ENCODE data around the gene TEK.

Gene TEK

GRCh38 chr9:27258662-27259061, 149.6 kb downstream of the TEK start:
- Histone ChIP-seq H3K4me1 (ENCODE audit: control insufficient read depth in 1 of 2, insufficient read depth in 1 of 2, low read depth in 1 of 2, low read length in 1 of 2) (no peaks in the 10 kb centered on the region), H3K9me3 (no peaks in the 10 kb centered on the region), H3K4me3 (ENCODE audit: low read depth in 1 of 2, low read length in 1 of 2) (no peak overlapping the region), H3K27ac (no peak overlapping the region), H3K36me3 (no peaks in the 10 kb centered on the region), H3K27me3 (no peaks in the 10 kb centered on the region)
- no peak for TF ChIP-seq CTCF (IDR thresholded peaks at IDR 0.05)

- no peak for TF ChIP-seq CTCF (IDR thresholded peaks at IDR 0.05)
- Histone ChIP-seq H3K4me1 (ENCODE audit: control insufficient read depth in 1 of 2, insufficient read depth in 1 of 2, low read depth in 1 of 2, low read length in 1 of 2) (no peaks in the 10 kb centered on the region), H3K27ac (no peak overlapping the region), H3K36me3 (no peaks in the 10 kb centered on the region), H3K27me3 (no peaks in the 10 kb centered on the region), H3K9me3 (no peaks in the 10 kb centered on the region), H3K4me3 (ENCODE audit: low read depth in 1 of 2, low read length in 1 of 2) (no peak overlapping the region)
These were observed 151.9 kb downstream of the TEK start for GRCh38 chr9:27260789-27261516.

GRCh38 chr9:27261517-27262211, 152.6 kb downstream of the TEK start:
- Histone ChIP-seq H3K27me3 (no peaks in the 10 kb centered on the region), H3K36me3 (no peaks in the 10 kb centered on the region), H3K4me1 (ENCODE audit: control insufficient read depth in 1 of 2, insufficient read depth in 1 of 2, low read depth in 1 of 2, low read length in 1 of 2) (no peaks in the 10 kb centered on the region), H3K9me3 (no peaks in the 10 kb centered on the region), H3K4me3 (ENCODE audit: low read depth in 1 of 2, low read length in 1 of 2) (no peak overlapping the region), H3K27ac (no peak overlapping the region)
- no peak for TF ChIP-seq CTCF (IDR thresholded peaks at IDR 0.05)

GRCh38 chr9:27272103-27272502, 163.1 kb downstream of the TEK start:
- no peak overlapping the region for H3K4me3 ChIP-seq (ENCODE audit: low read depth in 1 of 2, low read length in 1 of 2)
- no peaks in the 10 kb centered on the region for H3K9me3 ChIP-seq
- H3K4me1 ChIP-seq (ENCODE audit: control insufficient read depth in 1 of 2, insufficient read depth in 1 of 2, low read depth in 1 of 2, low read length in 1 of 2): no peaks in the 10 kb centered on the region
- H3K27ac ChIP-seq: no peak overlapping the region
- no peaks in the 10 kb centered on the region for H3K27me3 ChIP-seq
- H3K36me3 ChIP-seq: no peaks in the 10 kb centered on the region
- no peak for TF ChIP-seq CTCF (IDR thresholded peaks at IDR 0.05)

- Histone ChIP-seq H3K4me3 (ENCODE audit: low read depth in 1 of 2, low read length in 1 of 2) (no peak overlapping the region), H3K9me3 (no peaks in the 10 kb centered on the region), H3K27me3 (no peaks in the 10 kb centered on the region), H3K4me1 (ENCODE audit: control insufficient read depth in 1 of 2, insufficient read depth in 1 of 2, low read depth in 1 of 2, low read length in 1 of 2) (no peaks in the 10 kb centered on the region), H3K27ac (no peak overlapping the region), H3K36me3 (no peaks in the 10 kb centered on the region)
- no peak for TF ChIP-seq CTCF (IDR thresholded peaks at IDR 0.05)
These were observed 164.2 kb downstream of the TEK start for GRCh38 chr9:27273186-27273585.
